Stimulated activated naive CD4-positive, alpha-beta T cell treated with Interleukin-2 at 50 U/mL for 16 hours (primary cell): Measurements from ENCODE around the gene ZNFX1.
A peak's percentile ranks its signal among the peaks of the same experiment; 100 is the strongest.
"Not testable (repeated sequence)": the region's sequence is repeated elsewhere in the genome, so short reads cannot be mapped to it uniquely, and the experiment has no call there.

Source experiments
- DNase-seq: peaks from one replicate; lab custom pipeline; 2025; lab: John Stamatoyannopoulos, UW

Gene ZNFX1

DNA sequence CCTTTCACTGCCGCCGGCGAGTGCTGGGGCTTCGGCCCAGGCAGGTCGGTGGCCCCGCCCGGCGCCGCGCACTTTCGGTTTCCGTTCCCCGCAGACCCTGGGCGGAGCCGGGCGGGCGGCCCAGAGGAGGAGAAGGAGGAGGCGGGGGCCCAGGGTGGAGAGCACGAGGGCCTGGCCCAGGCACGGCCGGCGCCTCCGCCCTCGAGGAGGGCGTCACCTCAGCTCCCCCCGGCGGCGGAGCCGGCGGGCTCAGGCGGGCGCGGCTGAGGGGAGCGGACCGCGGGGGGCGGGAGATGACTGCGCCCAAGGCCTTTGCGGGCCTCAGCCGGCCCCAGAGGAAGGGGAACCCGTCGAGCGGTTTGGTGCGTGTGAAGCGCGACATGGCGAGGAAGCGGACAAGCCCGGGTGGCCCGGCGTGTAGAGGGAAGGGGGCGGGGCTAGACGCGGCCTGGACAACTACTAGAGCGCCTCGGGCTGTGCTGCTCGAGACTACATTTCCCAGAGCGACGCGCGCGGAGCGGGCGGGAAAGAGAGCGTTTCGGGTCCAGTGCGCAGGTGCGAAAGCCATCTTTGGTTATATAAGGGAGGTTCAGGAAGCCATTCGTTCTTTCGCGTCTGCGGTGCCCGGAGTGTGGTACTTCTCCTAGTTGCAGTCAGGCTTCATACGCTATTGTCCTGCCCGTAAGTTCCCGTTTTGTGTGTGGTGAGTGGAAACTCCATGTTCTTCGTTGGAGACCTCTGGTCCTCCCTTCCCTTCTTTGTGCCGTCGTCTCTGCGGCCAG, at the start of gene ZNFX1:
TSS of gene ZNFX1 (minus strand) at position 22 of the 782 bp plus-strand sequence. CDS start 2,218 bp downstream, outside the sequence.
- DNase-seq, result peak; percentile 97

DNA sequence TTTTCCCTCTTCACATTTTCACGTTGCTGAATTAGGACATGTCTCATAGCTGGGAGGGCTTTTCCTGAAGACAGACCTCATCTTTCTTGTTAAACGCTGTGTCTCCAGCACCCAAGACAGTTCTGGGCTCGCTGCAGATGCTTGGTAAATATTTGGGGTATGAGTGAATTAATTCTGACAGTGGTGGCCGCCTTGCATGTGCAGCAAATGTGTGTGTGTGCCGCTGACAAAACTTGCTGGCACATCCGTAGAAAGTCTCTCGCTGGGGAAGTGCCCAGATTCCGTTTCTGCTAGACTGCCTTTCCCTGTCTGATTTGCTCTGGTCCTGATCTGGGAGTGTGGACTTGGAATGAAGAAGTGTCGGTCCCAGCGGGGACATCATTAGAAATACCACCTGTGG, 48.2 kb upstream of the ZNFX1 start:
- no peak for DNase-seq

- DNase-seq, result no peak
Observed at GRCh38 chr20:49324306-49324705, 46.4 kb upstream of the ZNFX1 start.

DNA sequence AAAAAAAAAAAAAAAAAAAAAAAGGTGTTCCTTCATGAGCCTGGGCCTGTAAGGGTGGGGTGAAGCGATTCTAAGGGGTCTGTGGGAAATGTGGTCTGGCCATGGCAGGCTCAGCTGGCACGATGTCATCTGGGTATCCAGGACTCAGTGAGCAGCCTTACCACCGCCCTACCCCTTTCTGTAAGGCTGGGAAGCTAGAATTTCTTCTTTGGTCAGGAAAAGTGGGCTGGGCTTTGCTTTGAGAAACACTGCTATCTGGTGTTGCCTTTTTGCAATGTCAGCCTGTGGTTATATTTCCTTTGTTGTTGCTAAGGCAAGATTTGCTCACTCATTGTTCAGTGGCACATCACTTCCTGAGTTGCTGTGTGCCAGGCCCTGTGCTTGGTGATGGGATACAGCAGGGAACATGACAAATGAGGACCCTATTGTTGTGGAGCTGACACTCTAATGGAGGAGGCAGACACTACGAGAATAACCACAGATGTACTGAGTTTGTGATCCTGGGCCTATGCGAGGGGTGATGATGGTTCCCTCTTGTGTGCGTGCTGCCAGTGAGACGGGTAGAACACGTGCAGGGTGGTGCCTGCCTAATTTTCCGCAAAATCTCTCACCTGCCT, 45.9 kb upstream of the ZNFX1 start:
- no peak for DNase-seq

DNA sequence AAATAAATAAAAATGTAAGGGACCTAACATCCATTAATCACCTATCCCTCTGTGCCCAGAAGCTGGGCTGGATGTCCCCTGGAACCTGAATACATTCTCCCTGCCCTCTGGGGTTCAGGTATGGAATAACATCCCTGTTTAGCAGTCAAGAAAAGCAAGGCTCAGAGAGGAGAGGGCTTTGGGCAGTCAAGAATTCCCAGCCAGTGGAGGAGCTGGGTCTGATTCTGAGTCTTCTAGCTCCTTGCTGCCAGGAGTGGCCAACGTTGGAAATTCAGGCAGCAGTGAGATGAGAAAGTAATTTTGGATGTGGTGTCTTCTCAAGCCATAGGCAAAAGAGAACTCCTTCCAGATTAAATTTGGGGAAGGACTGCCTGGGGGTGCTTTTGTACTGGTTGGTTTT, 42.6 kb upstream of the ZNFX1 start:
- DNase-seq, result no peak

GRCh38 chr20:49319208-49319809, 41.5 kb upstream of the ZNFX1 start:
- no peak for DNase-seq

GRCh38 chr20:49318430-49319207, 40.8 kb upstream of the ZNFX1 start:
- no peak for DNase-seq

DNA sequence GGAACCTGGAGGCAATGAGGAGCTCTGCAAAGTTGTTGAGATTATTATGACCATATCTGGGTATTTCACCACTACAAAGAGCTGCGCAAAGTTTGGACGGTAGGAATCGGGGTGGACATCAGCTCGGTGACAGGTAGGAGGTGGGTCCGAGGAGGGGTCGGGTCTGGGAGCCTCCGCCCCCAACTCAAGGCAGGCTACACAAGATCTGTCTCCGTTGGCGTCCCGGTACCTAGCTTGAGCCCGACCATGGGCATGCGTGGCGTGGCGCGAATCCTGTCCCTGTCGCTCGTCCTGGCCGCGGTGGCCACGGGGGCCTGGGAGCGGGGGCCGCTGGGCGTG, 40.2 kb upstream of the ZNFX1 start:
- no peak for DNase-seq

- no peak for DNase-seq
Observed at GRCh38 chr20:49316704-49317103, 38.8 kb upstream of the ZNFX1 start.

DNA sequence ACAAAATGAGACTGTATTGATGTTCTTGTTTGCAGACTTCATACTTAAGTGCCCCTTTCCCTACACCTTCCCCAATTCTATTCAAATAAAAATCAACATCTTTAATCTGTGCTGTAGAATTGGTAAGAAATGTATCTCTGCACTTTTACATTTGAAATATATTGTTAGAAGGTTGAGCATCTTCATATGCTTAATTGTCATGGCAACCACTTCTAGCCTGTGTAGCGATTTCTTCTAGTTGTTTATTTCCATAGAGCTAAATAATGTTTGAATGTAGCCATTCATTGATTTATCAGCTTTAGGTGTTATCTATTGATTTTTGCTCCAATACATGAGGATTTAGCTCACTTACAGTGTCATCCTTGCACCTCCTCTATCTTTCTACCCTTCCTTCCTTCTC, 37.7 kb upstream of the ZNFX1 start:
- DNase-seq, result no peak

GRCh38 chr20:49314052-49314451, 36.2 kb upstream of the ZNFX1 start:
- not testable (repeated sequence) for DNase-seq

DNA sequence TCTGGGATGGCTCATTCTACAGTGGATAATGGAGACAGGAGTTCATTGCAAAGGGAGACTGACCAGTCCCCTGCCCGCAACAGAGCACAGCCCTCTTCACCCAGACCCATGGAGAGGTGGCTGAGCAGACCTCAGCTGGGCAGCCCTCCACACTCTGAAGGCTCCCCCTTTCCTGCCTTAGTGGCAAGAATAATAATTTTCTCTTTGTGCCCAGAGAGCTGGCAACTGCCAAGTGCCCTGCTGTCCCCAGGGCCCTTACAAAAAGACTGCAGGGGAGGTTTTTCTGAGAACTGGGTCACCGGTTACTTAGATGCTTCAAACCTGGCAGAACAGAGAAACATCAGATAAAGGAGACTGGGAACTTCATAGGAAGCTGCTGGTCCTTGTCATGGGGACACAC, 35.4 kb upstream of the ZNFX1 start:
- no peak for DNase-seq

DNA sequence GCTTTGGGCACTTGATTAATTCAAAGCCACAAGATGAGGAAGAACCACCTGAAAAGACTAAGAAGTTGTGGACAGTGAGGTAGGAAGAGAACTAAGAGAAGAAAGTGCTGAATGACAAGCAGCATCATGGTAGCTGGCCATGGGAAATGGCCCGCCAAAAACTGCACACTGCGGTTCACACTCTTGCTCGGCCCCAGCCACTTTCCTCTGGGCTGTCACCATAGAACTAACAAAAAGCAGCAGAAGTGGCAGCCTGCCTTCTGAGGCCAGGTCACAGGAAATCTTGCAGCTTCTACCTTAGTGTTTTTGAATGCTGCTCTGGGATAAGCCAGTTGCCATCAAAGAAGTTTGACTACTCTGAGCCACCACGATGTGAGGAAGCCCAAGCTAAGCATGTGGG, 34.8 kb upstream of the ZNFX1 start:
- DNase-seq, result no peak

DNA sequence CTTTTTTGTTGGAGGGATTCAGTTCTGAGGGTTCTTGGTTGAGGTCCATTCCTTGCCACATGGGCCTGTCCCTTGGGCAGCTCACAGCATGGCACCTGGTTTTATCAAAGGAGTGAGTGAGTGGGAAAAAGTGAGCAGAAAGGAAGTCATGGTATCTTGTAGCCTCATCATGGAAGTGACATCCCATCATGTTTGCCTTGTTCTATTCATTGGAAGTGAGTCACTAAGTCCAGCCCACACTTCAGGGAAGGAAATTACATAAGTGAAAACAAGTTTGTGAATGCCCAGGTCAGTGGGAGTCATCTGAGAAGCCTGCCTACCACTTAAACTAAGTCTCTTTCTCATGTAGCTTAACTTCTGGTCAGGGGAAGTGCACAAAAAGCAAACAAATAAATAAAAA, 32.8 kb upstream of the ZNFX1 start:
- DNase-seq, result no peak

GRCh38 chr20:49308875-49309274, 31.0 kb upstream of the ZNFX1 start:
- no peak for DNase-seq

- no peak for DNase-seq
Observed at GRCh38 chr20:49306903-49307620, 29.2 kb upstream of the ZNFX1 start.

DNA sequence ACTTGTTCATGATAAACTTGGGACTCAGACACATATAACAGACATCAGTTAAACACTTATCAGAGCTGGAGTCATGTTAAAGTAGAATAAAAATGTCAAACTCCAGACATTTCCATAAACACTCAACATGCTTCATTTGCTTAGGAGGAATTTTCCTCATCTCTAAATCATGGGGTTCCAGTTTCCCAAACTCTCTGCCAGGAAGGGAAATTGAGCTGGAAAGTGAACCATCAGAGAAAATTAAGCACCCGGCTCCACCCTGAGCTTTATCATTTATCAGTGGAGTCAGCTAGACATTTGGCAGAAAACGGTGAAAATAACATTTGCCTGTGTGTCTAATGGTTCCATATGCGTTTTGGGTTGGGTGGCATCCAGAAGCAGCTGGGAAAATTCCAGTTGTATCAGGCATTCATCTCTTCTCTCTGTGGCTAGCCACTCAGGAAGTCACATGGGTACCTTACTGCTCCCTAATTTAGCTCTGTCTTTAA, 25.3 kb upstream of the ZNFX1 start:
- DNase-seq, result no peak

DNA sequence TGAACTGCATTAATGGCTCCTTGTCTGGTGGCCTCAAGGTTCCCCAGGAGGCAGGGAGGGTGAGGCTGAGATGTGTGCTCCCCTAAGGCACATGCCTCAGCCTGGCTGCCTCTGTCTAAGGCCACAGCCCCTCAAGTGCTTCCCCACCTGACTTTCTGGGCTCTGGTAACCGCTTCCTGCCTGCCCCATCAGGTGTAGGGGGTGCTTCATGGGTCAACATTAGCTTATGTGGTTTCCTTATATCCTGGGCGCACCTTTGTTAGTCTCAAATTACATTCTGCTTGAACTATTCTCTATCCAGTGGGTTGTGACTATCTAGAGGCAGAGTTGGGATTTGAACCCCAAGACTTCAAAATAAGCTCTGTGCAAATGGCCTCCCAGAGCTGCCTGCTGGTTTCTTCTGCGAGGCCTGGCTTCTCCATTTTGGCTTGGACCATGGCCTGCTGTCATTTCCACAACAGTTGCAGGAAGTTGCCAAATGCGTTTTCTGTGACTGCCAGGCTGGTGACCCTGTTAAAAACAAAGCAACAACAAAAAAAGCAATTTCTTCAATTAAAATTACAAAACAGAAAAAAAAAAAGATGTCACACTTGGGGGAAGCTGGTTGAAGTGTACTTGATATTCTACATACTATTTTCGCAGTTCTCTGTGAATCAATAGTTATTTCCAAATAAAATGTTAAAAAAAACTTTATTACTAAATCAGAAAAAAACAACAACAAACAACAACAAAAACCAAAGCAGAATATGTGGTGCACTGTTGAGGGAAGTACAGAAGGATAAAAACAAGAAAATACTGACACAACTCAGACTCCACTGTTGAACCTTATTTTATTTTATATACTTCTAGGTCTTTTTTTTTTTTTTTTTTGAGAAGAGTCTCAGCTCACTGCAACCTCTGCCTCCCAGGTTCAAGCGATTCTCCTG, 20.0 kb upstream of the ZNFX1 start:
- no peak for DNase-seq

DNA sequence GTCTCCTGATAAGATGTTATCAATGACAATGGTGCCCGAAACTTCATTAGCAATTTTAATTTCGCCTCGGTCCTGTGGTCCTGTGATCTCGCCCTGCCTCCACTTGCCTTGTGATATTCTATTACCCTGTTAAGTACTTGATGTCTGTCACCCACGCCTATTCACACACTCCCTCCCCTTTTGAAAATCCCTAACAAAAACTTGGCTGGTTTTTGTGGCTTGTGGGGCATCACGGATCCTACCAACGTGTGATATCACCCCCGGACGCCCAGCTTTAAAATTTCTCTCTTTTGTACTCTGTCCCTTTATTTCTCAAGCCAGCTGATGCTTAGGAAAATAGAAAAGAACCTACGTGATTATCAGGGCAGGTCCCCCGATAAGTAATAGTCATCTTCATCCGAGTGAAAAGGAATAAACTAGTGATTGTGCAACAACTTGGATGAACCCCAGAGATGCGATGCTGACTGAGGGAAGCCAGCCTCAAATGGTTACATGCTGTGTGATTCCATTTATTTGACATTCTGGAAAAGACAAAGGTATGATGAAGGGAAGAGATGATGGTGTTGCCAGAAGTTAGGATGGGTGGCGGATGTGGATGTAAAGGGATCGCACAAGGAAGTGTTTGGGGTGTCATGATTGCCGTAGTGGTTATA, 16.3 kb upstream of the ZNFX1 start:
- not testable (repeated sequence) for DNase-seq

- DNase-seq, result no peak
Observed at GRCh38 chr20:49293122-49293521, 15.3 kb upstream of the ZNFX1 start.
